Peyer's patch (tissue), 4 donors: ENCODE results near the gene HORMAD2. TPM values are rescaled to one million over a fixed set of nuclear protein-coding genes. Genes with fewer than 3 reads are reported as not detected.

Source experiments
- DNase-seq, 3 donors: peaks; one replicate each; pipeline ENCODE4 v3.0.0-alpha.2; 2017 to 2019
- H3K27ac ChIP-seq, 4 donors: fragments of 200-600 bp; sonication (generic); one replicate each; pipeline ENCODE4 v1.5.1; 2016 to 2019
- H3K27me3 ChIP-seq, 2 donors: fragments of 200-600 bp; sonication (generic); one replicate each; pipeline ENCODE4 v1.5.1; 2019
- H3K36me3 ChIP-seq, 3 donors: fragments of 200-600 bp; sonication (generic); one replicate each; pipeline ENCODE4 v1.5.1; 2016 to 2019
- H3K4me1 ChIP-seq, 4 donors: fragments of 200-600 bp; sonication (generic); one replicate each; pipeline ENCODE4 v1.5.1; 2016 to 2019
- H3K4me3 ChIP-seq, 4 donors: fragments of 200-600 bp; sonication (generic); 1 replicate in 3 of 4; 2 replicates in 1 of 4; pipeline ENCODE4 v1.5.1; 2016 to 2019; ENCODE audit warnings: mild to moderate bottlenecking in 1 of 4
- H3K9me3 ChIP-seq, 4 donors: fragments of 200-600 bp; sonication (generic); one replicate each; pipeline ENCODE4 v1.5.1; 2016 to 2019; ENCODE audit warnings: mild to moderate bottlenecking in 1 of 4
- POLR2A ChIP-seq, 2 donors: fragments of 450-650 bp; IDR thresholded peaks; one replicate each; pipeline ENCODE4 v1.5.1; 2017; ENCODE audit warnings: antibody characterized with exemption in 2 of 2, mild to moderate bottlenecking in 2 of 2, moderate library complexity in 2 of 2
- total RNA-seq, 4 donors: library from RNA; depleted of rRNA; stranded (reverse); fragments of >200 nt; gene quantifications; one replicate each; pipeline ENCODE4 v1.1.0, GENCODE V29; 2016
- TF ChIP-seq, protein P1 (sequence below), 6 experiments: fragments of 450-650 bp in 4 of 6; fragments of 200-600 bp in 2 of 6; sonication (generic) in 1 of 6; IDR thresholded peaks; one replicate each; pipeline ENCODE4 v1.5.1; 2017 to 2019; ENCODE audit warnings: antibody characterized with exemption in 6 of 6, mild to moderate bottlenecking in 3 of 6, moderate library complexity in 1 of 6

HORMAD2 gene, protein sequence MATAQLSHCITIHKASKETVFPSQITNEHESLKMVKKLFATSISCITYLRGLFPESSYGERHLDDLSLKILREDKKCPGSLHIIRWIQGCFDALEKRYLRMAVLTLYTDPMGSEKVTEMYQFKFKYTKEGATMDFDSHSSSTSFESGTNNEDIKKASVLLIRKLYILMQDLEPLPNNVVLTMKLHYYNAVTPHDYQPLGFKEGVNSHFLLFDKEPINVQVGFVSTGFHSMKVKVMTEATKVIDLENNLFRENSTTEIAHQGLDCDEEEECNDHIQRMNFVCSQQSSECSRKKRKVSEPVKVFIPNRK
- total RNA-seq = not detected

DNA sequence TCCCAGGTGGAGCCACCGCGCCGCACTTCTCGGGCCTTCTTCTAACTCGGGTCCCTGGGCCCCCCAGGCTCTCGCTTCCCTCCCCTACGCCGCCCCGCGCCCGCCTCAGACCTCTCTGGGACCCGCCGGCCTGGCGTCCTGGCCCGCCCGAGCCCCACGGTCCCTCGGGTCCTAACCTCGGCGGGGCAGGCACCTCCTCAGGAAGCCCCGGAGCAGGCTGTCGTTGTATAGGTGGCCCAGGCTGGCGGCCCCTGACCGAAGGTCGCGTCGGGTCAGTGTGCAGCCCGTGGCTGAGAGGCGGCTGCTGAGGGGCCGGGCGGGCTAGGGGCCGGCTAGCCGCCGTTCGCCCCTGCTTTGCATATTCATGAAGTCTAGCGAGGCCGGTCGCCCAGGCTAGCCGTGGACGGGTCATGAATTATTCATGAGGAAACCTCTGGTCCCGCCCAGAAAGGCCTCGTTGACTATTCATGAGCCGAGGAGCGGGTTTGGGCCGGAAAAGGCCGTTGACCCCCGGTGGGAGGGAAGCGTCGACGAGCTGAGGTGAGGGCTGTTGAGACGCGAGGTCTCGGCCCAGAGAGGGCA lies at the start of gene HORMAD2:
Gene HORMAD2 (plus strand): TSS at position 513 of the 582 bp plus-strand sequence. CDS start 13,489 bp downstream, outside the sequence.
- TF ChIP-seq POLR2A (IDR thresholded peaks at IDR 0.05) = no peak
- TF ChIP-seq, protein P1, sequence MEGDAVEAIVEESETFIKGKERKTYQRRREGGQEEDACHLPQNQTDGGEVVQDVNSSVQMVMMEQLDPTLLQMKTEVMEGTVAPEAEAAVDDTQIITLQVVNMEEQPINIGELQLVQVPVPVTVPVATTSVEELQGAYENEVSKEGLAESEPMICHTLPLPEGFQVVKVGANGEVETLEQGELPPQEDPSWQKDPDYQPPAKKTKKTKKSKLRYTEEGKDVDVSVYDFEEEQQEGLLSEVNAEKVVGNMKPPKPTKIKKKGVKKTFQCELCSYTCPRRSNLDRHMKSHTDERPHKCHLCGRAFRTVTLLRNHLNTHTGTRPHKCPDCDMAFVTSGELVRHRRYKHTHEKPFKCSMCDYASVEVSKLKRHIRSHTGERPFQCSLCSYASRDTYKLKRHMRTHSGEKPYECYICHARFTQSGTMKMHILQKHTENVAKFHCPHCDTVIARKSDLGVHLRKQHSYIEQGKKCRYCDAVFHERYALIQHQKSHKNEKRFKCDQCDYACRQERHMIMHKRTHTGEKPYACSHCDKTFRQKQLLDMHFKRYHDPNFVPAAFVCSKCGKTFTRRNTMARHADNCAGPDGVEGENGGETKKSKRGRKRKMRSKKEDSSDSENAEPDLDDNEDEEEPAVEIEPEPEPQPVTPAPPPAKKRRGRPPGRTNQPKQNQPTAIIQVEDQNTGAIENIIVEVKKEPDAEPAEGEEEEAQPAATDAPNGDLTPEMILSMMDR (IDR thresholded peaks at IDR 0.05) = no peak
- Histone ChIP-seq H3K36me3 (no peaks in the 10 kb centered on the region), H3K27me3 (no peaks in the 10 kb centered on the region), H3K4me1 (no peaks in the 10 kb centered on the region), H3K4me3 (peak within 1 kb of the TSS in 2 of 4 donors; percentile 18 to 21), H3K9me3 (no peaks in the 10 kb centered on the region), H3K27ac (no peak within 1 kb of the TSS)
- DNase-seq = peak in 1 of 3 donors; percentile 49

DNA sequence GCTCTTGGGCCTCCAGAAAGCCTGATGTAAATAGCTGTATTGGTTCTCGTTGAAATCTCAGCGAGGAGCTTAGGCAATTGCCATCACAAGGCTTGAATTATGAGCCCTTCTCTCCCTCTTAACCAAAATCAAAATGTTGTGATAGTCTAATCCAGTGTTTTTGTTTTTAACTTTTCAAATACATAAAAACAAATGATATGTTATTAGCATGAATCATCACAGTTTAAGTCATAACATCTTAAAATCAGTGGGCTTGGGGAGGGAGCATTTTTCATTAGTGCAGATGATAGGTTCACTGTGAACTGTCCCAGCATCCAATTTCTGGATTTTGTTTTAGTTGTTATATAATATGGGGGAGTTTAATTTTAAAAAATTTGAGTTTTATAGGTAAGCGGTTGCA lies 48.9 kb upstream of the HORMAD2 start:
- H3K27me3 ChIP-seq = no peaks in the 10 kb centered on the region
- TF ChIP-seq, protein P1 (IDR thresholded peaks at IDR 0.05) = no peak
- no peak for TF ChIP-seq POLR2A (IDR thresholded peaks at IDR 0.05)
- no peak for DNase-seq
- peaks cover 0 to 4% (median 0%) of the 10 kb centered on the region in 4 donors for H3K4me1 ChIP-seq
- H3K9me3 ChIP-seq = no peaks in the 10 kb centered on the region
- H3K4me3 ChIP-seq = no peak overlapping the region
- H3K36me3 ChIP-seq = peaks cover 0 to 16% (median 0%) of the 10 kb centered on the region in 3 donors
- H3K27ac ChIP-seq = no peak overlapping the region

DNA sequence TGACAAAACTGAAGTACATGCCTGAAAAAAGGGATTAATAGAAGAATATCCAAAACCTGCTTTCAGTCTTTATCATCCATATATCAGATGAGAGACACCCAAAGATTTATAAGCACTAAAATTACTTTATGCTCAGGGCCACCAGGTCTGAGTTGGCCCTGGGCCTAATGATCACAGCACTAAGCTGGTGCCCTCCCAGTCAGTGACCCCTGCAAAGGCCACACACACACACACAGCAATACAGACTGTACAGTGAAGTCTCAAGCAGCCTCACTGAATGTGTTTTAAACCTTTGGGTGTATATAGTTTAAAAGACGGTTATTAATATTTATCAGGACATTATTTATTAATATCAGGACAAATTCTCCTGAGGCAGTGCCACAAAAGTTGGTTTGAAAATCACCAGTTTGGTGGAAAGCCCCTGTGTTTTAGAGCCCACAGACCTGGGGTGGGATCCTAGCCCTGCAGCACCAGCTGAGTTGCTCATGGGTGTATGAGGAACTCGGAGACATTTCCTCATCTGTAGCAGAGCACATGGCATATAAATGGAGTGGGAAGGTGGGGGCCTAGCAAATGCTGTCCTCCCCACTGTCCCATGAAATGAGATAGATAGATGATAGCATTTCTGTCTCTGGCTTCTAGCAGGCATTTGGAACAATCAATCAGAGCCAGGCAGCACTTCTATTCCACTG lies 48.4 kb upstream of the HORMAD2 start:
- no peaks in the 10 kb centered on the region for H3K9me3 ChIP-seq
- DNase-seq = no peak
- H3K4me1 ChIP-seq = peaks cover 0 to 2% (median 0%) of the 10 kb centered on the region in 4 donors
- peaks cover 0 to 11% (median 0%) of the 10 kb centered on the region in 3 donors for H3K36me3 ChIP-seq
- H3K27me3 ChIP-seq = no peaks in the 10 kb centered on the region
- TF ChIP-seq, protein P1 (IDR thresholded peaks at IDR 0.05) = no peak
- no peak for TF ChIP-seq POLR2A (IDR thresholded peaks at IDR 0.05)
- H3K4me3 ChIP-seq = no peak overlapping the region
- no peak overlapping the region for H3K27ac ChIP-seq

DNA sequence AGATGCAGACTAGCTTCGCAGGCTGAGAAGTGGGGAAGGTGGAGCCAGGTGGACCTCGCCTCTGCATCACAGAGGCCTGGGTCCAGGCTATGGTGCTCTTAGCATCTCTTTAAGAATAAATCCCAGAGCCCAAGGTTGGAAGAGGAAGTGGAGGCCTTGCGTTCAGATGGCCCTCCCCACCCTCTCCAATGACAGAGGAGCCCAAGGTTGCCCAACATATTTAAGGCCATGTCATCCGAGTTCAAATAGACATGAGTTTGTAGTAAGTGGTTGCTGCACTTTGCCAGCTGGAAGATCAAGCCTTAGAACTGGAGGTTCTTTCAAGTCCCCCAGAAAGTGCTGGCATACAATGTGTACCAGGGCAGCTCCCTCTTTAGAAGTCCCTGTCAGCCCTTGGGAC lies 47.1 kb upstream of the HORMAD2 start:
- DNase-seq = no peak
- peaks cover 0 to 7% (median 0%) of the 10 kb centered on the region in 3 donors for H3K36me3 ChIP-seq
- H3K4me3 ChIP-seq = no peak overlapping the region
- no peaks in the 10 kb centered on the region for H3K27me3 ChIP-seq
- H3K27ac ChIP-seq = no peak overlapping the region
- no peaks in the 10 kb centered on the region for H3K9me3 ChIP-seq
- no peaks in the 10 kb centered on the region for H3K4me1 ChIP-seq
- TF ChIP-seq, protein P1 (IDR thresholded peaks at IDR 0.05) = no peak
- no peak for TF ChIP-seq POLR2A (IDR thresholded peaks at IDR 0.05)

DNA sequence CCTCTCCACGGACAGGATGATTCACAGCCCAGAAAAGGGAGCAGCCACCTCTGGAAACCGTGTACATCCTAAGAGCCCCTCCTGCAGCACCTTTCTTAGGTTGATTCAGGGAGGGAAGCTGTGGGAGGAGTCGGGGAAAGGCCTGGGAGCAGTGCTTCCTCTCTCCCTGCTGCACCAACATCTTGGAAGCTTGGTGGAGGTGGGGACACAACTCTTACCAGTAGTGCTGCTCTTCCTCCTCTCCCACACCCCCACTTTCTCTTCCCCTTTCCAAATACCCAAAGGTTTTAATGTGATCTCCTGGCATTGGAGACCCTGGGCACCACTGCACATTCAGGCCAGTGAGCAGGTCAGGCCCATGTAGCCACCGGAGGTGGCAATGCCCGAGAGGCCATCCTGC lies 46.4 kb upstream of the HORMAD2 start:
- H3K27me3 ChIP-seq = no peaks in the 10 kb centered on the region

More for the DNA sequence above, 46.4 kb upstream of the HORMAD2 start:
- no peak for DNase-seq
- H3K4me3 ChIP-seq = no peak overlapping the region
- no peaks in the 10 kb centered on the region for H3K4me1 ChIP-seq
- H3K9me3 ChIP-seq = no peaks in the 10 kb centered on the region
- no peak overlapping the region for H3K27ac ChIP-seq
- TF ChIP-seq, protein P1 (IDR thresholded peaks at IDR 0.05) = no peak
- TF ChIP-seq POLR2A (IDR thresholded peaks at IDR 0.05) = no peak
- H3K36me3 ChIP-seq = no peaks in the 10 kb centered on the region
